Esophagus squamous epithelium (tissue), 5 donors: ENCODE measurements around the gene NIPA2. TPM values are rescaled to one million over a fixed set of nuclear protein-coding genes. Genes with fewer than 3 reads are reported as not detected.

Experiments used
- DNase-seq: peaks from one replicate; lab custom pipeline; 2025; lab: John Stamatoyannopoulos, UW
- H3K27ac ChIP-seq, 4 donors: fragments of 200-600 bp; sonication (generic); one replicate each; pipeline ENCODE4 v1.5.1; 2016 to 2019; ENCODE audit warnings: mild to moderate bottlenecking in 1 of 4
- H3K27me3 ChIP-seq, 4 donors: fragments of 200-600 bp; sonication (generic); 1 replicate in 3 of 4; 2 replicates in 1 of 4; pipeline versions ENCODE4 v1.5.1 to v1.6.0; 2017 to 2021; ENCODE audit warnings: antibody characterized with exemption in 1 of 4
- H3K36me3 ChIP-seq, 3 donors: fragments of 200-600 bp; sonication (generic); one replicate each; pipeline ENCODE4 v1.5.1; 2016 to 2019
- H3K4me1 ChIP-seq, 3 donors: fragments of 200-600 bp; sonication (generic); one replicate each; pipeline ENCODE4 v1.5.1; 2017 to 2019
- H3K4me3 ChIP-seq, 4 donors: fragments of 200-600 bp; sonication (generic); 1 replicate in 3 of 4; 2 replicates in 1 of 4; pipeline ENCODE4 v1.5.1; 2016 to 2019; ENCODE audit warnings: mild to moderate bottlenecking in 2 of 4, moderate library complexity in 1 of 4
- H3K9me3 ChIP-seq, 3 donors: fragments of 200-600 bp; sonication (generic); one replicate each; pipeline ENCODE4 v1.5.1; 2016 to 2019
- CTCF ChIP-seq, 6 experiments: fragments of 450-650 bp in 4 of 6; fragments of 200-600 bp in 2 of 6; sonication (generic) in 2 of 6; IDR thresholded peaks; one replicate each; pipeline ENCODE4 v1.5.1; 2016 to 2019; ENCODE audit warnings: antibody characterized with exemption in 6 of 6, mild to moderate bottlenecking in 4 of 6, moderate library complexity in 4 of 6
- POLR2A ChIP-seq, 4 donors: fragments of 450-650 bp; IDR thresholded peaks; one replicate each; pipeline ENCODE4 v1.6.1; 2017; ENCODE audit warnings: antibody characterized with exemption in 4 of 4, mild to moderate bottlenecking in 4 of 4, moderate library complexity in 3 of 4
- WGBS, 2 donors: methylation state at CpG; one replicate each; pipeline ENCODE4 v1.1.5; 2018; 5-methylcytosine and 5-hydroxymethylcytosine counted together
- intact Hi-C: fragments of 100-400 bp; cut with DNase I; formaldehyde crosslinking; loops from one replicate; pipeline ENCODE4 v1.15.0; 2022
- total RNA-seq, 4 donors: library from RNA; depleted of rRNA; stranded (reverse); fragments of >200 nt; gene quantifications; one replicate each; pipeline ENCODE4 v1.1.0, GENCODE V29; 2016
- donor health status: DM: yes; HTN: yes; CAD: no.

NIPA2 gene
- total RNA-seq, 4 donors from 2014 or later: 32.3 to 68.0 (median 55.1) TPM

DNA sequence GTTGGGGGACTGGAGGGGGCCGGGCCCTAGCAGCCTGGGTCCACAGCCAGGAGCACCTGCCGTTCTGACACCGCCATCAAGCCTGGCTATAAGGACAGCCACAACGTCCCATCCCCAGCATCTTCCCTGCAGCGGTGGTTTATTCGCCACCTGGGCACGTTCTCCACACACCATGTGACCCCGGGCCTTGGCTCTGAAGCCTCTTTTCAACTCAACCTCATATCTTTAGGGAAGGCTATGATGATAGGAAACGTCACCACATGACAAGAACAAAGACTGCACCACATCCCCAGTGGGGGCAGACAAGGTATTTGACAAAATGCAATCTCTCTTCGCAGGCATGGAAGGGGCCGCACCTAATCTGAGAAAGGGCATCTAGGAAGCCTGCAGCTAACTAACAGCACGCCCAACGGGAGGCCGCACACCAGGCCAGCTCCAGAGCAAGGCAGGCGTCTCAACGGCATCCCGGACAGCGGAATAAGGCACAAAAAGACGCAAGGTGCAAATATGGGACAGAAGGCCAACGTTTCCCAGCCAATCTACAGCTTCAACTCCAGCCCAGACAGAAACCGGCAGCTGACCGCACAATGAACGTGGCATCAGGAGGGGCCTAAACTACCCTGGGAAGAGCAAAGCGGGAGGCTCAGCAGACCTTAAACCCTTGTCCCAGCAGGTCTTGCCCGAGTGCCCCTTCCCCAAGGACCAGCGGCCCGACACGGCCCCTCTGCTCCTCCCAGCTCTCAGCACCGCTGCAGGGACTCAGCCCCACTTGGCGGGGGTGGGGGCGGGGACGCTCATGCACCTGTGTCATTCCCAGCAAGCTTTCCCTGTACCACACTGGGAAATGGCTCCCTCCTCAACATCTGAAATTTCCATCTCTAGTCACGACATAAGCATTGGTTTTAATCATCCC lies 41.9 kb downstream of the NIPA2 start:
- intact Hi-C loops: no loop called here
- H3K27ac ChIP-seq: no peak overlapping the region
- H3K4me1 ChIP-seq: no peaks in the 10 kb centered on the region
- H3K27me3 ChIP-seq: no peaks in the 10 kb centered on the region
- H3K9me3 ChIP-seq: no peaks in the 10 kb centered on the region
- peaks cover 18 to 93% (median 30%) of the 10 kb centered on the region in 3 donors for H3K36me3 ChIP-seq
- no peak for DNase-seq
- TF ChIP-seq CTCF (IDR thresholded peaks at IDR 0.05) (no peak), POLR2A (IDR thresholded peaks at IDR 0.05) (no peak)
- WGBS, 2 donors: 82 to 89% methylated on average over 16 to 29 of the region's 33 CpGs
- no peak overlapping the region for H3K4me3 ChIP-seq

DNA sequence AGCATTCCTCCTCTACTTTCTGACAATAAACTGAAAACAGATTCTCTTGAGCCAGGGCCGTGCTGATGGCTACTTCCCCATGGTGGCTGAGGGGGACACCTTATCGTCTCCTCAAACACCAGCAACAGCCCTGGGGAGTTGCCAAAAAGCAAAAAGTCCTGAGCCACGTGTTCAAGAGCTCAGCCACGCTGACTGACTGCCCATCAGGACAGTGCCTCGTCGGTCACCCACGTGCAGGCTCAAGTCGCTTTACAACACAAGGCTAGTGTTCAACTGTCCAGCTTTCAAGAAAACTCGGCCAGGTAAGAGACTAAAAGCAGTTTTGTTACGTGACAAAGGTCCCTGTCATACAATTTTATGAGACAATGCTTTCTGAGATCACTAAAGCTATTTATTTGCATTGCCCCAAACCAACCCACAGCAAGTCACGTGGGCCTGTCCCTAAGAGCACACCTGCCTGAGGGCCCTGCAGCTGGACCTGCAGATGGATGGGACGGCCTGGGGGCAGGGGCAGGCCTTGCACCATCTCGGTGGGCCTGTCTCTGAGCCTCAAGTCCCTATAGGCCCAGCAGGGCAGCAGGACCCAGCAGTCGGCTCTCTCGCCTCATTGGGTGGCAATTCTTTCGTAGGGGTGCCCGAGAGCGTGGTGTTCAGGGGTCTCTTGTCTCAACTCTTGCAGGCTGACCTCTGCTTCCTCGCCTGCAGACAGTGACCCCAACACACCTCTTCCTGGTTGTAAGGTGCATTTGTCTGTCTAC lies 42.7 kb downstream of the NIPA2 start:
- Histone ChIP-seq H3K4me1 (no peaks in the 10 kb centered on the region), H3K27ac (no peak overlapping the region), H3K27me3 (no peaks in the 10 kb centered on the region), H3K9me3 (no peaks in the 10 kb centered on the region), H3K36me3 (peaks cover 23 to 93% (median 30%) of the 10 kb centered on the region in 3 donors), H3K4me3 (no peak overlapping the region)
- DNase-seq: no peak
- intact Hi-C loops: no loop called here
- WGBS, 2 donors: 85 to 86% methylated on average over 9 to 10 of the region's 19 CpGs
- no peak for TF ChIP-seq CTCF (IDR thresholded peaks at IDR 0.05)
- no peak for TF ChIP-seq POLR2A (IDR thresholded peaks at IDR 0.05)

GRCh38 chr15:22881739-22882440 lies 43.4 kb downstream of the NIPA2 start:
- TF ChIP-seq CTCF (IDR thresholded peaks at IDR 0.05) (no peak), POLR2A (IDR thresholded peaks at IDR 0.05) (no peak)

DNA sequence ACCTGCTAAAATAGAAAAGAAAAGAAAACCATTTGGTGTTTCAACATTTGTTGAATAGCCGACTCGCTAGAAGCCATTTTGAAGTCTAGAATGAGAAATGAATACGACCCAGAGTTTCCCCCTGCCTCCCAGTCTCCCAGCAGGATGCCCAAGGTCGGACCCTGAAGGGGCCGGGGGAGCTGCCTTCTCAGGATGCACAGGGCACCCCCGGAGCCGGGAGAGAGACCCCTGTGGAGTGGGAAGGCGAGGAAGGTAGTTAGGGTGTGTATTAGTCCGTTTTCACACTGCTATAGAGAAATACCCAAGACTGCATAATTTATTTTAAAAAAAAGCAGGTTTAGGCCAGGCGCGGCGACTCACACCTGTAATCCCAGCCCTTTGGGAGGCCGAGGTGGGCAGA lies 44.7 kb downstream of the NIPA2 start:
- H3K27ac ChIP-seq: no peak overlapping the region
- H3K4me3 ChIP-seq: no peak overlapping the region
- DNase-seq: no peak
- TF ChIP-seq CTCF (IDR thresholded peaks at IDR 0.05) (no peak), POLR2A (IDR thresholded peaks at IDR 0.05) (no peak)
- H3K9me3 ChIP-seq: no peaks in the 10 kb centered on the region
- H3K36me3 ChIP-seq: peaks cover 16 to 93% (median 33%) of the 10 kb centered on the region in 3 donors
- WGBS, 2 donors: 92% methylated on average over 7 to 11 of the region's 13 CpGs
- H3K4me1 ChIP-seq: no peaks in the 10 kb centered on the region
- no peaks in the 10 kb centered on the region for H3K27me3 ChIP-seq
- intact Hi-C loops: no loop called here

More at GRCh38 chr15:22881739-22882440, 43.4 kb downstream of the NIPA2 start:
- H3K27me3 ChIP-seq: no peaks in the 10 kb centered on the region
- DNase-seq: no peak
- H3K9me3 ChIP-seq: no peaks in the 10 kb centered on the region
- H3K36me3 ChIP-seq: peaks cover 23 to 93% (median 36%) of the 10 kb centered on the region in 3 donors
- intact Hi-C loops: no loop called here
- no peak overlapping the region for H3K27ac ChIP-seq
- no peak overlapping the region for H3K4me3 ChIP-seq
- no peaks in the 10 kb centered on the region for H3K4me1 ChIP-seq
- 91 to 96% methylated on average over 5 to 25 of the region's 25 CpGs for whole genome bisulfite sequencing, 2 donors
